Left hindlimb (tissue), 1 donor: Measurements from ENCODE around the gene PLCB1.

Source experiments
- DNase-seq: peaks from one replicate; pipeline ENCODE4 v3.0.0-alpha.2; 2018

PLCB1 gene

DNA sequence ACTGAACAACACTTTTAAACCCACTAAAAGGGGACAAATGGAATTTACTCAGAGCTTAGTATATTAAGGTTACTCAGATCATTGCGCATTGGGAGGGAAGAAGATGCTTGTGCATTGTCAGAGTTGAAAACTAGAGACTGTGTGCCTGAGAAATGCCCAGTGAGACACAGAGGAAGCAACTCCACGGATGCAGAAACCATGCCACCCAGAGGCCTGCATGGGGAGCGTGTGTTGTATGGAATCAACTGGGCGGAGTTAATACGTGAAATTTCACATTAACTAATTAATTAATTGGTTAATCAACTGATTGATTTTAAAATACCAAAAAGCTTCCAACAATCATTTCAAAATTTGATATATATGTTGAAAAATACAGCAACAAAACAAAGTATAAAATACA lies 391.6 kb downstream of the PLCB1 start:
- no peak for DNase-seq

GRCh38 chr20:8524101-8525016 lies 392.3 kb downstream of the PLCB1 start:
- no peak for DNase-seq

GRCh38 chr20:8525017-8525343 lies 392.9 kb downstream of the PLCB1 start:
- DNase-seq, result no peak

GRCh38 chr20:8526610-8527009 lies 394.5 kb downstream of the PLCB1 start:
- DNase-seq, result no peak

DNA sequence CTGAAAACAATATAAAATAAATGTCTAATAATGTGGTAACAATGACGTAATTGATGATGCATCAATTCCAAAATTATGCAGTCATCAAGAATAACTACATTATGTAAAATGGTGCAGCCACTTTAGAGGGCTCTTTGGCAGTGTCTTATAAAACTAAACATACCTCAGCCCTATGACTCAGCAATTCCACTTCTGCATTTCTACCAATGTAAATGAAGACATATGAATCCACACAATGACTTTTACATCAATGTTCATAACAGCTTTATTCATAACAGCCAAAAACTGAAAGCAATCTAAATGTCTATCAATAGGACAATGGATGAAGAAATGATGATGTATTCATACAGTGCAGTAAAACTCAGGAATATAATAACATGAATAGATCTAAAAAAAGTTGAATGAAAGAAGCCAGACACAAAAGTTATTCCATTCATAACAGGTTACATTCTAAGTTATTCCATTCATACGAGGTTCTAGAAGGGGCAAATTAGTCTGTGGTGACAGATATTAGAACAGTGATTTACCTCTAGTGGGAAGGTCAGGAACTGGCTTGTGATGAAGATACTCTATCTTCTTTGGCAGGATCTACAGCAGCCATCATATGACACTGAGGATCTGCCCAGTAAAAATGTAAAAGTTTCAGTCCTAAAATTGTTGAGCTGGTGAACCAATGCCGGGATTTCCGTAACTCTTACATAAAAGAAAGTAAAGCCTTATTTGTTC lies 396.1 kb downstream of the PLCB1 start:
- no peak for DNase-seq

DNA sequence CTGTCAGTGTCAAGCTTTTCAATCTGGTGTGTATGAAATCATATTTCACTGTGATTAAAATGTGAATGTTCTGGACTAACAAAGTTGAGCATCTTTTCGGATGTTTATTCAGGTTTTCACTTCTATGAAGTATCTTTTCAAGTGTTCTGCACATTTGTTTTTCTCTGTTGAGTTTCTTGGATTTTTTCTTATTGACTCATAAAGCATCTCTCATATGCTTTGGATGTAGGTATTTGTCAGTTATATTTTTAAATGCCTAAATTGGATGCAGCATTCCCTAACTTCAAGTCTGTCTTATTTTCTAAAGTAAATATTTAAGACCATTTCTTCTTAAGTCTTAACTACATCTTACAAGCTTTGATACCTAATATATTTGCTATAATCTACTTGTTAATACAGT lies 398.0 kb downstream of the PLCB1 start:
- no peak for DNase-seq

DNA sequence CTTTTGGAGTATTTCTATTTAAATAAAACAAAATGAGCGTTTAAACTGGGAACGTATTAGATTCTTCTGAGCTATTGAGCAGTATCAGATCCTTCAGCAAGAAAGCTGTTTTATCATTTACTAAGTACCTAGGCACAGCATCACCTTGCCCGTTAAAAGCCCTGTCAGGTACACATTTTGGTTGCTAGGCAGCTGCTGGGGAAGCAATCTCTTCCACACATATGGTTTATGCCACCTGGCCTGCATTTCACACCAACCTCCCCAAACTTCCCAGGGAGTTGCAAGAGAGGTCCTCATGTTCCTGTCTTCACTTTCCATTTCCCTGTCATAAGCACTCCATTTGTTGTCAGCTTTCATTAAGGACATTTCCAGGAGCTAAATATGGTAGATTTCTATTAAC lies 400.1 kb downstream of the PLCB1 start:
- DNase-seq, result no peak

DNA sequence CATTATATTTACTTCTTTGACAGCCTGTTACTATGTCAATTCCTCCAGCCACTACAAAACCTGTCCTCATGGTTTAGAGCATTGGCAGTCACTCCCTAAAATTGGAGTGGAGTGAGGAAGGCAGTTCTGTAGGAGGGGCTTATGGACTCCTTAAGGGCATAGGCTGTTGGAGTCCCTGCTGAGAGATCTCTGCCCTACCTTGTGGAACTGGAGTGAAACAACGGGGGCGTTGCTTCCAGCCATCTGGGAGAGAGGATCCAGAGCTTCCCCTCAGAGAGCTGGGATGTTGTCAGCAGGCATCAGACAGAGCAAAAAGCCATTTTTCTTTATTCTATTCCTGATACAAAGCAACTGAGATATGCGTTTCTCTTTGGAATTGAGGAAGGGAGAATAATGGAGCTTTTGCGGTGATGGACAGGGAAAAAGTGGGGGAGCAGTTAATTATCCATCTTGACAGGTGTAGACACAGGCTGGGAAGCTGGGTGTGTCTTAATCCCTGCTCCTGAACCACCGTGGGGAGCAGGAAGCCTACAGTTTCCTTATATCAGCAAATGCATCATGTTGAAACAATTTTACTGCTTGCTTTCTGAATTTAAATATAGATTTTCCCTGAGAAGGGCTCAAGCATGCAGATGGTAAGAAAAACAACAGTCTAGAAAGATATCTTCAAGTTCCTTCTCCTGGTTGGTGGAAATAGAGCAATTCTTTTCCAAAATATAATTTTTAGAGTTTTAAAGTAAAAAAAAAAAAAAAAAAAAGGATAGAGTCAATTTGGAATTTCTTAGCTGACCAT lies 402.5 kb downstream of the PLCB1 start:
- no peak for DNase-seq

DNA sequence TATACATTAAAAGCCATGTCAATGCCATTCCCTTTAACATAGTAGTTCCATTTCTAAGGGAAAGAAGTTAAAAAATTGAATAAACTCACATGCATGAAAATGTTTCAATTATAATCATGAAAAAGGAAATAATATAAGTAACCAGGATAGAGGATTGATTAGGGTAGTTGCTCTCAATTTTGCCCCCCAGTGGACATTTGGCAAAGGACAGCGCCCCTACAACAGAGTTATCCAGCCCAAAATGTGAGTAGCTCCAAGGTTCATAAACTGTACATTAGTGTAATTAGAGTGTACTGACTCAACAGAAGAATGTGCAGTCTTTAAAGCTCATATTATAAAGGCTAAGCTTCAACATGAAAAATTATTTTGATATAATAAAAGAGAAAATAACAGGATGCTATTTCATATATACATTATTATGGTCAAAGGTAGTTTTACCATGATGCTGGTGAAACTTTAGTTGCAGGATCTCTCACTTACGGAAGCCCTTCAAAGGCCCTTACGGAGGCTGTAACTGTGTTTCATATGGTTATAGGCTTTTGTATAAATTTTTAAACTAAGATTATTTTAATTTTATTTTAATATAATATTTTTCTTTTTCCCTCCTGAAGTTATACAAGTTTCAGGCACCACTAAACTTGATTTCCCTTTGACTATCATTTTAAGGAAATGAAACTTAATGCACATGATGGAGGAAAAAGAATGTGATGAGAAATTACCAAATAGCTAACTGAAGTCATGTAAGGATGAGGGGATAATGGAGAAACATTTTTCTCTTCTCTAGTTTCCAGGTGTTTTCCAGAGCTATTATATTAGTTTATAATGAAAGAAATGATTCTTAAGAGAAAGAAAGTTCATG lies 403.6 kb downstream of the PLCB1 start:
- DNase-seq, result no peak

GRCh38 chr20:8536262-8536618 lies 404.2 kb downstream of the PLCB1 start:
- DNase-seq, result no peak

DNA sequence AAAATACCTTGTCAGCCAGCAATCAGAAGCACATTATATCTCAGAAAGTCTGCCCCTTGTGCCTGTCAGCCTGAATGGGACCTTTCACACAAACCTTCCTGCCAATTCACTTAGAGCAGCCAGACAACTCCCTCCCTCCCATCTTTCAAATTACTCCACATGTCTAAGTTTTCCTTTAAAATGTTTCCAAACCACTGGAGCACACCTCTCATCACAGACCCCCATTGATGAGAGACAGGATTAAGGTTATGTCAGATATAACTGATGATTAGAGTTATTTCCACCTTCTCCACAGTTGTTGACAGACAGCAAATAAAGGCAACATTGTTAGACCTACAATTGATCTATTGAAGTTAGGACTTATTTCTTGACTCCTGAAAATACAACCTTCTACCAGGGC lies 408.4 kb downstream of the PLCB1 start:
- no peak for DNase-seq

GRCh38 chr20:8542110-8542486 lies 410.0 kb downstream of the PLCB1 start:
- no peak for DNase-seq

DNA sequence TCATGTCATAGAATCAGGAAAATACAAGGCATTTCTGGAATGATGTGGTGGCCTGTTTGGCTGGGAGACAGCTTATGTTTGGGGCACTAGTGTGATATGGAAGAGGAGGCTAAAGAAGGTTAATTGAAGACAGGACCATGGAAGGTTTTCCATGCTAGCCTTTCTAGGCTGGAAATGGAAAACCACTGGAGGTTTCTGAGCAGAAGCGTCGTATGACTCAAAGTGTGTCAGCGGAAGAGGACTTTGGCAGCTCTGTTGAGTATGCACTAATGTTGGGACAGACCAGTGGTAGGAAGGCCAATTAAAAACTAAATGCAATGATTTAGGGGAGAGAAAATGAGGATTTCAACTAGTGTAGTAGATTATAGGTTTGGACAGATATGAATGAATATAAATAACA lies 413.1 kb downstream of the PLCB1 start:
- DNase-seq, result no peak

GRCh38 chr20:8547035-8547650 lies 415.1 kb downstream of the PLCB1 start:
- DNase-seq, result no peak

DNA sequence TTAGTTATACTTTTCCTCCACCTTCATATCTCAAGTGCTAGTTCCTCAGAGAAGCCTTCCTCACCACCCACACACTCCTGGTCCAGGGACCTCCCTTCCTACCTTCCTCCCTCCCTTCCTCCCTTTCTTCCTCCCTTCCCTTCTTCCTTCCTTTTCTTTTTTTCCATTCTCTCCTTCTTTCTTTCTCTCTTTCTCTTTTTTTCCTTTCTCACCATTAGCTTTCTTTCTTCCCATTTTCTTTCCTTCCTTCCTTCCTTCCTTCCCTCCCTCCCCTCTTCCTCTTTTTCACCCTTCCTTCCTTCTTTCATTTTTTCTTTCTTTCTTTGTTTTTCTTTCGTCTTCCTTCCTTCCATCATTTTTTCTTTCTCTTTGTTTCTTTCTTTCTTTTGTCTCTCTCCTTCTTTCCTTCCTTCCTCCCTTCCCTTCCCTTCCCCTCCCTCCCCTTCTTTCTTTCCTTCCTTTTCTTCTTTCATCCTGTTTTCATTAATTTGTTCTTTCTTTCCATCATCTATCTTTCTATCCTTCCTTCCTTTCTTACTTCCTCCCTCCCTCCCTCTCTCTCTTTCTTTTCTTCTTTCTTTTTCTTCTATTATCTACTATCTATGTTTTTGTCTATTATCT lies 416.0 kb downstream of the PLCB1 start:
- no peak for DNase-seq

- no peak for DNase-seq
Observed at GRCh38 chr20:8549192-8549591, 417.1 kb downstream of the PLCB1 start.

DNA sequence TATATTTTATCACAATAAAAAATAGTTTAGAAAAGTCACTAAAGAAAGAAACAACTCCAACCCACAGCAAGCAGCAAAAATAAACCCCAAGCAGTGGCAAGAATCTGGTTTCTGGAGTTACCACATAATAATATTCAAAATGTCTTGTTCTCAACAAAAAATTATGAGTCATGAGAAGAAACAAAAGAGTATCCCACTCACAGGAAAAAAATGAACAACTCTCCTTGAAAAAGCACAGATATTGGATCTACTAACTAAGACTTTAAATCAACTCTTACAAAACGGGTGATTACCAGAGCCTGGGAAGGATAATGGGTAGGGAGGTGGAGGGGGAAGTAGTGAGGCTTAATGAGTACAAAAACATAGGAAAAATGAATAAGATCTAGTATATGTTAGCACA lies 425.6 kb downstream of the PLCB1 start:
- no peak for DNase-seq

DNA sequence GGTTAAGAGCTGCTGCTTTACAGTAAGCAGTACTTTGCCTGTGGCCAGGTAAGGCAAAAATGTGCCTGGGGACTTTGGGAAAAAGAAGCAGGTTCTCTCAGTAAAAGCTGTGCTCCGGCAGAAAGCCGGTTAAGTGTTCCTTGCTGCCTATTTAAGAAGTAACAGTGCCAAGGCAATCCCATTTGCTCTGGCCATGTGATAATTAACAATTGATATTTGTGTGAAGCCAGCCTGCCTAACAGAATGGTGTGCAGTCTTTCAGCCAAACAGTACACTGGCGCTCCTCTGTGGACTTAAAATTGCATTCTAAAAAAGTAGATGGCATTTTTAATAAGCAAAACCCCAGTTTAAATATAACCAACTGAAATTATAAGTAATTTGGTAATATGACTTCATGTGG lies 430.3 kb downstream of the PLCB1 start:
- no peak for DNase-seq

DNA sequence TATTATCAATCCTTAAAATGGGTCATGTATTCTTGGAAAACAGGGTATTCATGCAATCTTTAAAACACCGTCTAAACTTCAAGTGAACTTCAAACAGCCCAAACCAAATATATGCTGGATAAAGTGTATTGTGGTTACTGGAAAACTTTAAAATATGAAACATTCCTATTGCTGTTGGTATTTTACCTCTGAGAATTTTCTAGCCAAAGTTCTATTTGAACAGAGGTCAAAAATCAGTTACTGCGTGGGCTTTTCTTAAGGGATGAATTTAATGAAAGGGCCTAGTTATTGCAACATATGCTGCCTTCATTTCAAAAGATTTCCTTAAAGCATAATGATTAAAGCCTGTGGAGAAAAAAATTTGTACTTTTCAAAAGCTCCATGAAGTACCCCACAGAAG lies 436.0 kb downstream of the PLCB1 start:
- no peak for DNase-seq

DNA sequence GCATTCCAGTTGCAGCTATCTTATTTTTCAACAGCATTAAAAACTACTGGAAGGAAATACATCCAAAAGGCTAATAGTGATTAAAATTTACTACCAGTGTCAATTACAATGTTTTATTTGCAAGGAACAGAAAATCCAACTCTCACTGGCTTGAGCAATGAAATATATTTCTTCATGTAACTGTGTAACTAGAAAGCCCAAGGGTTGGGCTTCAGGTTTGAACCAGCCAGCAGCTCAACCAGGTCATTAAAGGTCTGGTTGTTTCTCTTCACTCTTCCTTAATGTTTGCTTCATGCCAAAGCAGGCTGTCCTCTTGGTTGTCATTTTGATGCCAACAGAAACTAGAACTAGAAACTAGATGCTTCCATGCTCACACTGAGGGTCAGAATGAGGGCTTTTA lies 437.7 kb downstream of the PLCB1 start:
- DNase-seq, result no peak

- DNase-seq, result no peak
Observed at GRCh38 chr20:8571611-8572010, 439.5 kb downstream of the PLCB1 start.

DNA sequence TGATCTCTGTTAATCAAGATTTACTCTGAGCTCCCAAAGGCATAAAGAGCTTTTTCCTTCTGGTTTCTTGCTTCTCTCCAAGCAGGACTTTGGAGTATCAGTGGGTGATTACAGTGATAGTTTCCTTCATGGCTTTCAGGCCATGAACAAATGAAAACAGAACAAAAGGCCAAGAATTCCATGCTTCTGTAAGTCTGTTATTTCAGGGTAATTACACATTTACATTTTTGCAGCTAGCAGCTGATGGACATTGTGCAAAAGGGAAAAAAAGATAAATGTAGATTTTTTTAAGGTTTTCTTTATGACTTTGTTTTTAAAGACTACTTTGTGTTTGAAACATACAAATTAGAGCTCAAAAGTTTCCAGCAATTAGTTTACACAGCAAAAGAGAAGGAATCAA lies 441.6 kb downstream of the PLCB1 start:
- no peak for DNase-seq
